ENCODE data around the gene MSH6. TPM values are rescaled to one million over a fixed set of nuclear protein-coding genes. Genes with fewer than 3 reads are reported as not detected.

The MSH6 gene, protein sequence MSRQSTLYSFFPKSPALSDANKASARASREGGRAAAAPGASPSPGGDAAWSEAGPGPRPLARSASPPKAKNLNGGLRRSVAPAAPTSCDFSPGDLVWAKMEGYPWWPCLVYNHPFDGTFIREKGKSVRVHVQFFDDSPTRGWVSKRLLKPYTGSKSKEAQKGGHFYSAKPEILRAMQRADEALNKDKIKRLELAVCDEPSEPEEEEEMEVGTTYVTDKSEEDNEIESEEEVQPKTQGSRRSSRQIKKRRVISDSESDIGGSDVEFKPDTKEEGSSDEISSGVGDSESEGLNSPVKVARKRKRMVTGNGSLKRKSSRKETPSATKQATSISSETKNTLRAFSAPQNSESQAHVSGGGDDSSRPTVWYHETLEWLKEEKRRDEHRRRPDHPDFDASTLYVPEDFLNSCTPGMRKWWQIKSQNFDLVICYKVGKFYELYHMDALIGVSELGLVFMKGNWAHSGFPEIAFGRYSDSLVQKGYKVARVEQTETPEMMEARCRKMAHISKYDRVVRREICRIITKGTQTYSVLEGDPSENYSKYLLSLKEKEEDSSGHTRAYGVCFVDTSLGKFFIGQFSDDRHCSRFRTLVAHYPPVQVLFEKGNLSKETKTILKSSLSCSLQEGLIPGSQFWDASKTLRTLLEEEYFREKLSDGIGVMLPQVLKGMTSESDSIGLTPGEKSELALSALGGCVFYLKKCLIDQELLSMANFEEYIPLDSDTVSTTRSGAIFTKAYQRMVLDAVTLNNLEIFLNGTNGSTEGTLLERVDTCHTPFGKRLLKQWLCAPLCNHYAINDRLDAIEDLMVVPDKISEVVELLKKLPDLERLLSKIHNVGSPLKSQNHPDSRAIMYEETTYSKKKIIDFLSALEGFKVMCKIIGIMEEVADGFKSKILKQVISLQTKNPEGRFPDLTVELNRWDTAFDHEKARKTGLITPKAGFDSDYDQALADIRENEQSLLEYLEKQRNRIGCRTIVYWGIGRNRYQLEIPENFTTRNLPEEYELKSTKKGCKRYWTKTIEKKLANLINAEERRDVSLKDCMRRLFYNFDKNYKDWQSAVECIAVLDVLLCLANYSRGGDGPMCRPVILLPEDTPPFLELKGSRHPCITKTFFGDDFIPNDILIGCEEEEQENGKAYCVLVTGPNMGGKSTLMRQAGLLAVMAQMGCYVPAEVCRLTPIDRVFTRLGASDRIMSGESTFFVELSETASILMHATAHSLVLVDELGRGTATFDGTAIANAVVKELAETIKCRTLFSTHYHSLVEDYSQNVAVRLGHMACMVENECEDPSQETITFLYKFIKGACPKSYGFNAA (N-terminal part only)
- 83.3 to 94.4 TPM (median 90.0 TPM) in 5 replicates for total RNA-seq (2022; extraction: Qiagen RNA extraction)

DNA sequence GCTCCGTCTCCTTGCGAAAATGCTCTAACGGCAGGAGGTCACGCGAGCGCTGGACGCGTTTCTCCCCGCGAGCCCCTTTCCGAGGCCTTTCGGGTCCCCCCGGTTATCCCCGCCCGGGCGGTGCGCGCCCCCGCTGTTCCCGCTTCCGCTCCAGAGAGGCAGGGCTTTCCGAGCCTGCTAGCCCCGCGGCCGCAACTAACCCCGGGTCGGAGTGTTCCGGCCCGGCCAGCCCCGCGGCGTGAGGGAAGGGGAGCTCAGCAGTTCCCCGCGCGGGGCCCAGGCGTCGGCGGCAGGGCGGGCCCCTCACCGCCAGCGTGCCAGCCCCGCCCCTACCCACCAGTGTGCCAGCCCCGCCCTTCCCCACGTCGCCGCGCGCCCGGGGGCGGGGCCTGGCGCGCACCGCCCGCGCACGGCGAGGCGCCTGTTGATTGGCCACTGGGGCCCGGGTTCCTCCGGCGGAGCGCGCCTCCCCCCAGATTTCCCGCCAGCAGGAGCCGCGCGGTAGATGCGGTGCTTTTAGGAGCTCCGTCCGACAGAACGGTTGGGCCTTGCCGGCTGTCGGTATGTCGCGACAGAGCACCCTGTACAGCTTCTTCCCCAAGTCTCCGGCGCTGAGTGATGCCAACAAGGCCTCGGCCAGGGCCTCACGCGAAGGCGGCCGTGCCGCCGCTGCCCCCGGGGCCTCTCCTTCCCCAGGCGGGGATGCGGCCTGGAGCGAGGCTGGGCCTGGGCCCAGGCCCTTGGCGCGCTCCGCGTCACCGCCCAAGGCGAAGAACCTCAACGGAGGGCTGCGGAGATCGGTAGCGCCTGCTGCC, at the start of gene MSH6:
Gene MSH6, plus strand, starts transcription at position 475 of the 815 bp plus-strand sequence. Its CDS starts 89 bp downstream, at position 564.

Other genes starting within 250 kb of the MSH6 start
- gene KCNK12, start 212.2 kb upstream of the MSH6 start, total RNA-seq (2022; extraction: Qiagen RNA extraction), result 0.05 to 0.07 TPM (median 0.05 TPM) in 4 of 5 replicates, not detected in the other
- gene FBXO11, start 123.4 kb downstream of the MSH6 start, total RNA-seq (2022; extraction: Qiagen RNA extraction), result 34.0 to 49.0 TPM (median 38.1 TPM) in 5 replicates